Thyroid gland (tissue), 4 donors: Measurements from ENCODE around the gene CCDC97.

Source experiments
- CTCF ChIP-seq, 6 experiments: fragments of 200-600 bp in 3 of 6; fragments of 450-650 bp in 3 of 6; sonication (generic) in 3 of 6; IDR thresholded peaks; one replicate each; pipeline ENCODE4 v1.5.1; 2016 to 2019; ENCODE audit warnings: antibody characterized with exemption in 6 of 6, mild to moderate bottlenecking in 2 of 6, inconsistent platforms in 1 of 6, moderate library complexity in 1 of 6
- POLR2A ChIP-seq, 2 donors: fragments of 450-650 bp; IDR thresholded peaks; one replicate each; pipeline ENCODE4 v1.6.1; 2017; ENCODE audit warnings: antibody characterized with exemption in 2 of 2, mild to moderate bottlenecking in 2 of 2, moderate library complexity in 1 of 2

- TF ChIP-seq POLR2A (IDR thresholded peaks at IDR 0.05) (no peak), CTCF (IDR thresholded peaks at IDR 0.05) (no peak)
Measured at GRCh38 chr19:41297628-41298347, 12.2 kb upstream of the CCDC97 start.
